ENCODE results near the gene TBC1D1. TPM values are rescaled to one million over a fixed set of nuclear protein-coding genes. Genes with fewer than 3 reads are reported as not detected.

Gene TBC1D1
- total and polyA plus RNA-seq, 5 experiments from 2014 or later, result 18.4 to 53.8 (median 27.2) TPM

- H3K27me3 Mint-ChIP-seq, result no peaks in the 10 kb centered on the region
These were observed 146.7 kb downstream of the TBC1D1 start for GRCh38 chr4:38037612-38038011.

DNA sequence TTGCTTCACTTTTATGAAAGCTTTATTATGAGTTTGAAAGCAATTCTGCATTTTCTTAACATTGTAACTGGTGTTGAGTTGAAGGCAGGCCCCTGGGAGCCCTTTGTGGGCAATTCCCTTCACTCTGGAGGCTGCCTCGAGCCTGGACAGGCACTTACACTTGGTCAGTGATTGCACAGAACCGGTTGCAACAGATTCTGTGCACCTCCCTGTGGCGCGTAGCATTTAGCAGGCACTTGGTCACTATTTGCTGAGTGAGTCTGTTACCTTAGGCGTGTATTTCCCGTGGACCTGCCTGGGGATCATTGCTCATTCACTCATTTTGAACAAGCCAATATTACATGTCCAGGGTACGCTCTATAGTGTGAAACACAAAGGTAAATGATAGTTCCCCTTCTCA, 149.7 kb downstream of the TBC1D1 start:
- Mint-ChIP-seq H3K4me1 (no peaks in the 10 kb centered on the region), H3K9me3 (no peaks in the 10 kb centered on the region), H3K27ac (peak overlapping the region in 1 of 10 donors; percentile 51), H3K36me3 (peaks cover 5 to 67% (median 32%) of the 10 kb centered on the region in 3 donors), H3K4me3 (no peak overlapping the region), H3K27me3 (no peaks in the 10 kb centered on the region)
- ATAC-seq (no peak), DNase-seq (no peak)
- POLR2A ChIA-PET, result no interaction called here

More at GRCh38 chr4:38037612-38038011, 146.7 kb downstream of the TBC1D1 start:
- no peaks in the 10 kb centered on the region for H3K4me1 Mint-ChIP-seq
- peak overlapping the region in 1 of 10 donors; percentile 65 for H3K27ac Mint-ChIP-seq
- no peaks in the 10 kb centered on the region for H3K9me3 Mint-ChIP-seq
- peaks cover 0 to 50% (median 20%) of the 10 kb centered on the region in 3 donors for H3K36me3 Mint-ChIP-seq
- H3K4me3 Mint-ChIP-seq, result no peak overlapping the region
- ATAC-seq, result no peak
- POLR2A ChIA-PET, result no interaction called here
- DNase-seq, result no peak

DNA sequence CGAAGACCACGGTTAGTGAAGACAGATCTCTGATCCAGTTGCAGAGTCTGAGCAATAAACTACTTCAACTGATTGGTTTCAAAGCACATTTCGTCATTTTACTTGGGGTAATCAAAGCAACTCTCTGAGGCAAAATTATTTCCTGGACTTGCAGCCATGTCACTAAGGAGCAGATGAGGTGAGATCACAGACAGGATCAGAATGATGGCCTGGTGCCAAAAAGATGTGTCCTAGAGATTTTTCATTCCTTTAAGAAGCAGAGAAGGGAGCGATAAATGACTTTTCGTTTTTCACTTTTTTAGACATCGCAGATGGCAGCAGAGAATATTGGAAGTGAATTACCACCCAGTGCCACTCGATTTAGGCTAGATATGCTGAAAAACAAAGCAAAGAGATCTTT, 153.2 kb downstream of the TBC1D1 start:
- H3K4me3 Mint-ChIP-seq, result no peak overlapping the region
- ATAC-seq (no peak), DNase-seq (no peak)
- H3K4me1 Mint-ChIP-seq, result no peaks in the 10 kb centered on the region
- peaks cover 5 to 66% (median 22%) of the 10 kb centered on the region in 3 donors for H3K36me3 Mint-ChIP-seq
- no peaks in the 10 kb centered on the region for H3K9me3 Mint-ChIP-seq
- POLR2A ChIA-PET, result no interaction called here
- H3K27me3 Mint-ChIP-seq, result no peaks in the 10 kb centered on the region
- H3K27ac Mint-ChIP-seq, result no peak overlapping the region

GRCh38 chr4:38045289-38045988, 154.6 kb downstream of the TBC1D1 start:
- peak overlapping the region in 1 of 10 donors; percentile 7 for H3K27ac Mint-ChIP-seq
- DNase-seq (no peak), ATAC-seq (no peak)
- no peaks in the 10 kb centered on the region for H3K27me3 Mint-ChIP-seq
- H3K36me3 Mint-ChIP-seq, result peaks cover 5 to 71% (median 26%) of the 10 kb centered on the region in 3 donors
- no peak overlapping the region for H3K4me3 Mint-ChIP-seq
- H3K4me1 Mint-ChIP-seq, result peaks cover 0 to 1% (median 0%) of the 10 kb centered on the region in 4 donors
- no peaks in the 10 kb centered on the region for H3K9me3 Mint-ChIP-seq
- POLR2A ChIA-PET, result no interaction called here

GRCh38 chr4:38046727-38047489, 156.0 kb downstream of the TBC1D1 start:
- peaks cover 0 to 1% (median 0%) of the 10 kb centered on the region in 4 donors for H3K4me1 Mint-ChIP-seq
- H3K27ac Mint-ChIP-seq, result peak overlapping the region in 2 of 10 donors; percentile 4 to 43
- POLR2A ChIA-PET, result no interaction called here
- H3K27me3 Mint-ChIP-seq, result no peaks in the 10 kb centered on the region
- no peak overlapping the region for H3K4me3 Mint-ChIP-seq
- peaks cover 5 to 77% (median 31%) of the 10 kb centered on the region in 3 donors for H3K36me3 Mint-ChIP-seq
- DNase-seq (no peak), ATAC-seq (no peak)
- H3K9me3 Mint-ChIP-seq, result no peaks in the 10 kb centered on the region

- H3K4me1 Mint-ChIP-seq, result peaks cover 0 to 1% (median 0%) of the 10 kb centered on the region in 4 donors
- POLR2A ChIA-PET, result no interaction called here
- no peaks in the 10 kb centered on the region for H3K27me3 Mint-ChIP-seq
- DNase-seq, result no peak
- H3K4me3 Mint-ChIP-seq, result no peak overlapping the region
- no peak for ATAC-seq
- H3K36me3 Mint-ChIP-seq, result peaks cover 0 to 80% (median 24%) of the 10 kb centered on the region in 3 donors
- peak overlapping the region in 1 of 10 donors; percentile 63 for H3K27ac Mint-ChIP-seq
- H3K9me3 Mint-ChIP-seq, result no peaks in the 10 kb centered on the region
These were observed 158.8 kb downstream of the TBC1D1 start for GRCh38 chr4:38049545-38050170.

GRCh38 chr4:38050560-38051350, 159.9 kb downstream of the TBC1D1 start:
- Mint-ChIP-seq H3K4me3 (no peak overlapping the region), H3K27me3 (no peaks in the 10 kb centered on the region), H3K27ac (peak overlapping the region in 1 of 10 donors; percentile 16), H3K36me3 (peaks cover 0 to 83% (median 21%) of the 10 kb centered on the region in 3 donors), H3K4me1 (peaks cover 0 to 1% (median 0%) of the 10 kb centered on the region in 4 donors), H3K9me3 (no peaks in the 10 kb centered on the region)
- DNase-seq (no peak), ATAC-seq (no peak)
- POLR2A ChIA-PET, result no interaction called here

GRCh38 chr4:38055566-38055965, 164.7 kb downstream of the TBC1D1 start:
- no peak for DNase-seq
- no peak for ATAC-seq
- Mint-ChIP-seq H3K4me1 (no peaks in the 10 kb centered on the region), H3K4me3 (no peak overlapping the region), H3K36me3 (peaks cover 0 to 79% (median 14%) of the 10 kb centered on the region in 3 donors), H3K9me3 (no peaks in the 10 kb centered on the region), H3K27ac (peak overlapping the region in 1 of 10 donors; percentile 87), H3K27me3 (no peaks in the 10 kb centered on the region)
- POLR2A ChIA-PET, result no interaction called here

DNA sequence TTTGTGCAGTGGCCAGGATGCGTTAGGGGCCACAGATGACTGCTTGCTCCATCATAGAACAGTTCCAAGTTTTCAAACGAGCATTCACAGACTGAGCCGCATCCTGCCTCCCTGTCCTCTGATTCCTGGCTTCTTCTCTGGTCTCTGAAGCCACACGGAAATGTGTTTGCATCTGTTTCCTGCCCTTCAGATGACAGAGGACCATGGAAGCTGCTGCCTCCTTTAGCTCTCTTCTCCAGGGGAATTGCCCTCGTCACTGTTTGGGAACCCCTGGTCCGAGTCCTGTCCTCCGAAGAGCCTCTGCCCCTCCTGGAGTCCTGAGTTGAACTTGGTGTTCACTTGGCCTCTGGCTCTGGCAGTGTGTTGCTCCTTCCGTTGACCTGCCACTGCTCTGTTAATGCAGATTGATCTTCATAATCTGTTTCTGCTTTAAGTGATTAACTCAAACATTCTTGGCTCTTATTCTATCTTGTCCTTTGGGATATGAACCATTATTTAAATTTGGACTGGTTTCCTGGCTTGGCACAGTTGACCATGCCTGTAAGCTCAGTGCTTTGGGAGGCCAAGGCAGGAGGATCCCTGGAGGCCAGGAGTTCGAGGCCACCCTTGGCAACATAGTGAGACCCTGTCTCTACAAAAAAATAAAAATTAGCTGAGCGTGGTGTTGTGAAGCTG, 165.3 kb downstream of the TBC1D1 start:
- Mint-ChIP-seq H3K36me3 (peaks cover 0 to 77% (median 11%) of the 10 kb centered on the region in 3 donors), H3K9me3 (no peaks in the 10 kb centered on the region), H3K4me1 (no peaks in the 10 kb centered on the region), H3K4me3 (no peak overlapping the region), H3K27ac (peak overlapping the region in 2 of 10 donors; percentile 35 to 87), H3K27me3 (no peaks in the 10 kb centered on the region)
- POLR2A ChIA-PET, result no interaction called here
- DNase-seq (no peak), ATAC-seq (no peak)

DNA sequence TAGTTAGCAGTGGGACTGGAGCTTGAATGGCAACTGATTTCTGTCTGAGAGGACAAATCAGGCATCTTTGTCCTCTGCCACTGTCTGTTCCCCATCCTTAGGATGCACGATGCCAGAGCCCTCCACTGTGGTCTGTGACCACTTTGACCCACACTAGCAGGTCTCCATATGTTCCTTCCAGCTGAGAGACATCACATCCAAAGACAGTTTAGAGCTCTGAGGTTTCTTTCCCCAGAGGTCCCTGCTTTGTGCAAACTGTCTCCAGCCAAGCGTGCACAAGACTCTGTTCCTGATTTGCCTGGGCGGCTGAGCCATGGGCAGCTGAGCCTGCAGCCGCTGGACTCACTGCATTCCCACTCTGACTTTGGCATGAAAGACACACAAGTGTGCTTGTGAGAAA, 167.3 kb downstream of the TBC1D1 start:
- POLR2A ChIA-PET, result no interaction called here
- H3K4me1 Mint-ChIP-seq, result peaks cover 6 to 14% (median 13%) of the 10 kb centered on the region in 4 donors
- H3K36me3 Mint-ChIP-seq, result peaks cover 0 to 60% (median 6%) of the 10 kb centered on the region in 3 donors
- no peaks in the 10 kb centered on the region for H3K27me3 Mint-ChIP-seq
- no peak for DNase-seq
- no peaks in the 10 kb centered on the region for H3K9me3 Mint-ChIP-seq
- H3K27ac Mint-ChIP-seq, result peak overlapping the region in 3 of 10 donors; percentile 5 to 55 (median 31)
- no peak overlapping the region for H3K4me3 Mint-ChIP-seq
- no peak for ATAC-seq

DNA sequence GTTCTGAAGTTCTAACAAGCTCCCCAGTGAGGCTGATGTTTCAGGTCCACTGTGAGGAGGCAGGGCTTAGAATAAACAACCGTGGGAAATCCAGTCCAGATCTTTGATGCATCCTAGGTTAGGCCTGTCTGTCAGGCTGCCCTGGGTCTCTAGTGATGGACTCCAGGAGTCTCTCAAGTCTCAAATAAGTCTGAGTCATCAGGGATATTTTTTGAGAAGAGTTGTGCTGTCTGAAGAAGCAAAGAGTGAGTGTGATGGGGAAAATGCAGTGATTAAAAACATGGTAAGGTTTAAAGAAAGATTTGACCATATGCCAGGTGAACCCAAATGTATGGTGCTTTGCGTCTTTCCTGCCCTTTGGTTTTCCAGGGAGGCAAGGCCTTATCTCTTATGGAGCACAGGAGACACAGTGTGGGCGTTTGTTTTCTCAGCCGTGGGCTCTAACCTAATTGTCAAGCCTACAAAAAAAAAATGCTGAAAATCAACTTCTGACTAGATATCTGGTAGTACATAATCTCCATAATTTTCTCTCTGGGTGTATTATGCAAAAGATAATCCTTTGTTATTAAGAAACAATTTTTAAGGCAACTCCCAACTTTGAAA, 170.0 kb downstream of the TBC1D1 start:
- Mint-ChIP-seq H3K9me3 (no peaks in the 10 kb centered on the region), H3K27ac (peak overlapping the region in 7 of 10 donors; percentile 2 to 91 (median 65)), H3K27me3 (no peaks in the 10 kb centered on the region), H3K36me3 (peaks cover 0 to 41% (median 4%) of the 10 kb centered on the region in 3 donors), H3K4me3 (no peak overlapping the region), H3K4me1 (peaks cover 6 to 14% (median 13%) of the 10 kb centered on the region in 4 donors)
- DNase-seq, result no peak
- POLR2A ChIA-PET, result no interaction called here
- no peak for ATAC-seq

Measured in naive thymus-derived CD8-positive, alpha-beta T cell (primary cell).